GM19397 (cell line): ENCODE measurements around the gene MRI1.

Experiments
- ATAC-seq: cut with Tn5 transposase; IDR thresholded peaks from one replicate; pipeline ENCODE4 v1.9.1; 2021; ENCODE audit warnings: mild to moderate bottlenecking, moderate library complexity; ENCODE audit not compliant: unreplicated experiment

MRI1 gene

DNA sequence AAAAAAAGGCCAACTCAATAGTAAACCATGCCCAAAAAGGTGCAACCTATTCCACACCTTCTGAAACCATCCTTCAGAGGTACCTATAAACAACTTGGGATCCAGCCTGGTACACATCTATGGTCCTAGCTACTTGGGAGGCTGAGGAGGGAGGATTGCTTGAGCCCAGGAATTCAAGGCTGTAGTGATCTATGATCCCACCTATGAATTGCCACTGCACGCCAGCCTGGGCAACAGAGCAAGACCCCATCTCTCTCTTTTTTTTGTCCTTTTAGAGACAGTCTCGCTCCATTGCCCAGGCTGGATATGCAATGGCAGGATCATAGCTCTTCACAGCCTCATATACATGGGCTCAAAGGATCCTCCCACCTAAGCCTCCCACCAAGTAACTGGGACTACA lies 57.0 kb downstream of the MRI1 start:
- ATAC-seq = no peak

DNA sequence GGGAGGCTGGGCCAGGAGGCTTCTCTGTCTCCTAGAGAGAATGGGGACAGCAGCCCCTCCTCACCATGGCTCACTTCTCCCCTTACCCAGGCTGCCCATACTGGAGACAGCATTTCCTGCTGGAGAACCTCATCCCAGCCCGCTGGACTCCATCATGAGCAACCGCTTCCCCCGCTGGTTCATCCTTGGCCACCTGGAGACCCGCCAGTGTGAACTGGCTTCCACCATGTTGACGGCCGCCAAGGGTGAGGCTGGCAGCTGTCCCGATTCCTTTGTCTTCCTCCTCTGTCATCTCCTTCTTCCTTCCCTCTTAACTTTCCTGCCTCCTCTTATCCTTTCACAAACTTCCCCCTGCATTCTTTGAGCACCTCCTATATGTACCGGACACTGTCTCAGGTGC lies 58.9 kb downstream of the MRI1 start:
- no peak for ATAC-seq
